OCI-LY1 (cell line): Measurements from ENCODE around the gene ARMC3.

ENCODE experiments used
- H2AFZ ChIP-seq: fragments of 200-600 bp; sonication (generic), shearing (Covaris generic); 2 replicates; pipeline ENCODE4 v1.6.0; 2014; ENCODE audit warnings: antibody characterized with exemption, mild to moderate bottlenecking, low read length
- H3F3A ChIP-seq: fragments of 200-600 bp; sonication (generic), shearing (Covaris generic); 2 replicates; pipeline ENCODE4 v1.6.0; 2014; ENCODE audit warnings: mild to moderate bottlenecking, antibody characterized with exemption, low read length, moderate library complexity; ENCODE audit not compliant: insufficient read depth
- H3K27ac ChIP-seq: fragments of 200-600 bp; sonication (generic); 2 replicates; pipeline ENCODE4 v1.5.1; 2014; ENCODE audit warnings: low read length, mixed run types, mild to moderate bottlenecking, low read depth; ENCODE audit not compliant: poor library complexity, severe bottlenecking
- H3K27me3 ChIP-seq: fragments of 200-600 bp; sonication (generic); 2 replicates; pipeline ENCODE4 v1.6.0; 2014; ENCODE audit warnings: antibody characterized with exemption, mild to moderate bottlenecking, low read length, moderate library complexity; ENCODE audit not compliant: insufficient read depth
- H3K36me3 ChIP-seq: fragments of 200-600 bp; sonication (generic); 2 replicates; pipeline ENCODE4 v1.6.1; 2014; ENCODE audit warnings: mild to moderate bottlenecking, antibody characterized with exemption, low read length, moderate library complexity, mixed read lengths; ENCODE audit not compliant: insufficient read depth
- H3K4me1 ChIP-seq: fragments of 200-600 bp; sonication (generic); 2 replicates; pipeline ENCODE4 v1.5.1; 2014; ENCODE audit warnings: mild to moderate bottlenecking, low read length, moderate library complexity; ENCODE audit not compliant: insufficient read depth, severe bottlenecking
- H3K4me2 ChIP-seq: fragments of 200-600 bp; sonication (generic), shearing (Covaris generic); 2 replicates; pipeline ENCODE4 v1.6.1; 2014; ENCODE audit warnings: low read length
- H3K4me3 ChIP-seq: fragments of 200-600 bp; sonication (generic); 2 replicates; pipeline ENCODE4 v1.5.1; 2014; ENCODE audit warnings: low read length, low read depth, mild to moderate bottlenecking, mixed read lengths; ENCODE audit not compliant: poor library complexity, severe bottlenecking
- H3K79me2 ChIP-seq: fragments of 200-600 bp; shearing (Covaris generic); 2 replicates; pipeline ENCODE4 v1.6.1; 2016; ENCODE audit warnings: mixed run types, low read length, mixed read lengths; ENCODE audit not compliant: insufficient read depth
- H3K9ac ChIP-seq: fragments of 200-600 bp; sonication (generic), shearing (Covaris generic); 2 replicates; pipeline ENCODE4 v1.6.1; 2014; ENCODE audit warnings: mild to moderate bottlenecking, low read length, mixed read lengths
- H3K9me2 ChIP-seq: fragments of 200-600 bp; sonication (generic), shearing (Covaris generic); 2 replicates; pipeline ENCODE4 v1.6.1; 2014; ENCODE audit warnings: low read depth, mild to moderate bottlenecking, low read length, mixed read lengths
- H3K9me3 ChIP-seq: fragments of 200-600 bp; shearing (Covaris generic); 2 replicates; pipeline ENCODE4 v1.6.1; 2014; ENCODE audit warnings: low read length, mixed read lengths
- H4K20me1 ChIP-seq: fragments of 200-600 bp; sonication (generic), shearing (Covaris generic); 2 replicates; pipeline ENCODE4 v1.6.0; 2016; ENCODE audit warnings: mild to moderate bottlenecking, low read length; ENCODE audit not compliant: insufficient read depth
- CTCF ChIP-seq: fragments of 200-600 bp; sonication (generic), shearing (Covaris generic); IDR thresholded peaks from 2 replicates; pipeline ENCODE4 v1.5.1; 2017; ENCODE audit warnings: mild to moderate bottlenecking, antibody characterized with exemption, low read length, moderate library complexity, mixed read lengths
- EZH2 ChIP-seq: fragments of 200-600 bp; sonication (generic), shearing (Covaris generic); IDR thresholded peaks from 2 replicates; pipeline ENCODE4 v1.8.0; 2017; ENCODE audit warnings: borderline replicate concordance, mixed run types, mild to moderate bottlenecking, antibody characterized with exemption, low read length, moderate library complexity, mixed read lengths

Gene ARMC3

DNA sequence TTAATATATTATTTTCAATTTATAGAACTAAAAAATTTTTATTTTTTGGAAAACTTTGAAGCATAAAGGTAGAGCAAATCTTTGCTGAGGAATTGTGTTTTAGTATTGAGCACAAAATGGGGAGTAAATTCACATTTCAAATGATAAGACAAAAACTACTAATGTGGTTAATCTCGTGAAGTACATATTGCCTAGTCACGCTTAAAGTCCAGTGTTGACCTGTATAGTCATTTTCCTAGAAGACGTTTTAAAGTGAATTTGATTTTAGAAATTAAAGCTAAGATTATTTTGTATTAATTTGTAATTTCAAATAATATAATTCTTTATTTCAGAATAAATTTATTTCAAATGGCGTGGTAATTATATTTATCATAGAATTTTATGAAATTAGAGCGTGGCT lies 110.3 kb downstream of the ARMC3 start:
- H4K20me1 ChIP-seq: no peaks in the 10 kb centered on the region
- no peaks in the 10 kb centered on the region for H3K27me3 ChIP-seq
- H3K9ac ChIP-seq: no peak overlapping the region
- no peaks in the 10 kb centered on the region for H3K36me3 ChIP-seq
- no peaks in the 10 kb centered on the region for H3K9me3 ChIP-seq
- TF ChIP-seq CTCF (no peak), EZH2 (no peak)
- no peaks in the 10 kb centered on the region for H3F3A ChIP-seq
- no peaks in the 10 kb centered on the region for H3K79me2 ChIP-seq
- no peak overlapping the region for H3K4me2 ChIP-seq
- no peaks in the 10 kb centered on the region for H3K9me2 ChIP-seq
- no peaks in the 10 kb centered on the region for H3K4me1 ChIP-seq
- H3K27ac ChIP-seq: no peak overlapping the region
- H3K4me3 ChIP-seq: no peak overlapping the region
- H2AFZ ChIP-seq: no peak overlapping the region

DNA sequence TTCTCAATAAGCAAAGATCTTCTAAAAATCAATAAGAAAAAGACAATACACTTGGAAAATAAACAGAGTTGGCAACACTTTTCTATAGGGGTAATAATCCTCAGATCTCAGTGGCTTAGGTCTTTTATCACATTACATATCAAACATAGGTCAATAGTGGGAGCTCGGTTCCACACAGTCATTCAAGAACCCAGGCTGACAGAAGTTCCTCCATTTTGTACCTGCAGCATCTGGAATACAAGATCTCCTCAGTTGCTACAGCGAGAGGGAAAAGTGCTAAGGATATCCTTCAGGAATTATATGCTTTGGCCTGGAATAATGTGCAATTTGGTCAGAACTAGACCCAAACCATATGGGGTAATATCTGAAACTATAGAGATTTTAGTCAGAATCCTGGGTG lies 112.1 kb downstream of the ARMC3 start:
- Histone ChIP-seq H3K27ac (no peak overlapping the region), H2AFZ (no peak overlapping the region), H3K4me3 (no peak overlapping the region), H3K36me3 (no peaks in the 10 kb centered on the region), H3K9me3 (no peaks in the 10 kb centered on the region), H3K4me2 (no peak overlapping the region), H3K79me2 (no peaks in the 10 kb centered on the region), H4K20me1 (no peaks in the 10 kb centered on the region), H3K4me1 (no peaks in the 10 kb centered on the region), H3K9me2 (no peaks in the 10 kb centered on the region), H3F3A (no peaks in the 10 kb centered on the region), H3K9ac (no peak overlapping the region), H3K27me3 (no peaks in the 10 kb centered on the region)
- no peak for TF ChIP-seq EZH2
- no peak for TF ChIP-seq CTCF

DNA sequence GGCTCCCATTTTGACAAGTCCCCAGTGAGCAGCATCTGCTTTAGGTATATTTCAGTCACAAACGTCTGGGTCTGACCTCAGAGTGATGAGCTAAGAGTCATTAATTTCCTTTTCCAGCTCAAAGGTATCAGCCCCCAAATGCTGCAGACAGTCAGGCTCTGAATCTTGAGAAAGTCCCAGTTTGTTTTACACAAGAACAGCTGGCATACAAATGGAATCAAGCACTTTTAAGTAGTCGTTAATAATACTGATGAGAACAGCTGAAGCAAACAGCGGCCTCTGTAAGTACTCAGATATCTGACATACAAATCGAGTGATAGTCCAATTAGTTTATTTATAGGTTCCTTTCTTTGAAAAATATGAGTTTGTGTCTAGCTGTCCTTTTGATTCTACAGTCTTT lies 118.2 kb downstream of the ARMC3 start:
- Histone ChIP-seq H3K27ac (no peak overlapping the region), H3K9me2 (no peaks in the 10 kb centered on the region), H3K79me2 (no peaks in the 10 kb centered on the region), H3K9me3 (no peaks in the 10 kb centered on the region), H3K27me3 (no peaks in the 10 kb centered on the region), H3K4me1 (no peaks in the 10 kb centered on the region), H3K4me3 (no peak overlapping the region), H4K20me1 (no peaks in the 10 kb centered on the region), H2AFZ (no peak overlapping the region), H3K4me2 (no peak overlapping the region), H3K36me3 (no peaks in the 10 kb centered on the region), H3K9ac (no peak overlapping the region), H3F3A (no peaks in the 10 kb centered on the region)
- TF ChIP-seq EZH2 (no peak), CTCF (no peak)
